Brain microvascular endothelial cell (primary cell): ENCODE data around the gene NRP2.

Experiments
- DNase-seq: peaks from one replicate; pipeline ENCODE4 v3.0.0-alpha.2; 2020
- H3K27ac ChIP-seq: fragments of 250-450 bp; sonication (Bioruptor Pico); 2 replicates; pipeline ENCODE4 v1.5.1; 2020; ENCODE audit warnings: mild to moderate bottlenecking, moderate library complexity
- H3K27me3 ChIP-seq: fragments of 250-450 bp; sonication (Bioruptor Pico); replicated peaks from 2 replicates; pipeline ENCODE4 v1.5.1; 2020; ENCODE audit warnings: mild to moderate bottlenecking
- H3K36me3 ChIP-seq: fragments of 250-450 bp; sonication (Bioruptor Pico); replicated peaks from 2 replicates; pipeline ENCODE4 v1.5.1; 2020; ENCODE audit warnings: mild to moderate bottlenecking
- H3K4me3 ChIP-seq: 2 replicates; pipeline ENCODE4 v1.5.1; 2011; ENCODE audit warnings: low read depth, mild to moderate bottlenecking, control low read depth, low read length, moderate library complexity
- in situ Hi-C: cut with HindIII; loops from 2 replicates; pipeline ENCODE4 v1.10.0; 2017; ENCODE audit warnings: low sequenced_read_pairs, low pct_ligation_motif_present
- TF ChIP-seq, protein P1 (sequence below): IDR thresholded peaks from 2 replicates; pipeline ENCODE4 v1.5.1; 2011; ENCODE audit warnings: low read depth, mild to moderate bottlenecking, moderate library complexity, low read length, control low read depth, inconsistent platforms; ENCODE audit errors: missing control alignments

Gene NRP2

DNA sequence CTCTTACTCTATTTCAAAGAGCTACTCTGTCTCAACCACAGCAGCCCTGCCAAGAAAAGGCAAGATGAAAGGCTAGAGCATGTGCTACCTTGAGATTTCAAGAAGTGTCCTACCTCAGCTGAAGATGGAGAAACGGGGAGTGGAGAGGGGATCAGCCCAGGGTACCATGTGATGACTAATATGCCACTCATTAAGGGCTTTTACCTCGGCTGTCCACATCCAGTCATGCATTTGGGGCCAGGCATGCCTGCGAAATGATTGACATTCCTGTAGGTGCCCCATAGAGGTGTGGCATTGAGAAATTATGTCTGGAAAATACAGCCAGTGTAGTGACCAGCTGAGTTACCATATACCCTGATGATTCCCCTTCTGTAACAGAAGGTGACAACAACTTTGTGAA is 96.1 kb downstream of the NRP2 start:
- in situ Hi-C loops, result no loop called here
- TF ChIP-seq, protein P1, sequence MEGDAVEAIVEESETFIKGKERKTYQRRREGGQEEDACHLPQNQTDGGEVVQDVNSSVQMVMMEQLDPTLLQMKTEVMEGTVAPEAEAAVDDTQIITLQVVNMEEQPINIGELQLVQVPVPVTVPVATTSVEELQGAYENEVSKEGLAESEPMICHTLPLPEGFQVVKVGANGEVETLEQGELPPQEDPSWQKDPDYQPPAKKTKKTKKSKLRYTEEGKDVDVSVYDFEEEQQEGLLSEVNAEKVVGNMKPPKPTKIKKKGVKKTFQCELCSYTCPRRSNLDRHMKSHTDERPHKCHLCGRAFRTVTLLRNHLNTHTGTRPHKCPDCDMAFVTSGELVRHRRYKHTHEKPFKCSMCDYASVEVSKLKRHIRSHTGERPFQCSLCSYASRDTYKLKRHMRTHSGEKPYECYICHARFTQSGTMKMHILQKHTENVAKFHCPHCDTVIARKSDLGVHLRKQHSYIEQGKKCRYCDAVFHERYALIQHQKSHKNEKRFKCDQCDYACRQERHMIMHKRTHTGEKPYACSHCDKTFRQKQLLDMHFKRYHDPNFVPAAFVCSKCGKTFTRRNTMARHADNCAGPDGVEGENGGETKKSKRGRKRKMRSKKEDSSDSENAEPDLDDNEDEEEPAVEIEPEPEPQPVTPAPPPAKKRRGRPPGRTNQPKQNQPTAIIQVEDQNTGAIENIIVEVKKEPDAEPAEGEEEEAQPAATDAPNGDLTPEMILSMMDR, result no peak
- no peaks in the 10 kb centered on the region for H3K27me3 ChIP-seq
- H3K27ac ChIP-seq, result no peak overlapping the region
- H3K36me3 ChIP-seq, result no peaks in the 10 kb centered on the region
- DNase-seq, result no peak
- H3K4me3 ChIP-seq, result no peak overlapping the region

DNA sequence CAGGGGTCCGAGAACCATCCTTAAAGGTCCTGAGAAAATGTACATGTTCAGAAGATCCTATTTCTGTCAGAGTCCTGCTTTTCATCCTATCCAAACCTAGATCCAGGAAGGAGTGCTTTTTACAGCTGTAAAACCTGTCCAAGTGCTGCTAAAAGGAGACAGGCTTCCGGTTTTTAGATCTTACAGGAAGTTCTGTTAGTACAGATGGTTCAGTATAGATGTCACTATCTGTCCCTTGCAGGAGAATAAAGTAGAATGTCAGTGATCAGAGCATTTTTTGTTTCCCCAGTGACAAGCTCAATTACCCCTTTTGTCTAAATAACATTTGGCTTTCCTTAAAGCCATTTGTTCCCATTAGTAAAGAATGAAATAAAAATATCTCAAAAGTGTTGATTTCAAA is 98.3 kb downstream of the NRP2 start:
- Histone ChIP-seq H3K36me3 (no peaks in the 10 kb centered on the region), H3K4me3 (no peak overlapping the region), H3K27me3 (no peaks in the 10 kb centered on the region), H3K27ac (no peak overlapping the region)
- TF ChIP-seq, protein P1, result no peak
- in situ Hi-C loops, result no loop called here
- no peak for DNase-seq

DNA sequence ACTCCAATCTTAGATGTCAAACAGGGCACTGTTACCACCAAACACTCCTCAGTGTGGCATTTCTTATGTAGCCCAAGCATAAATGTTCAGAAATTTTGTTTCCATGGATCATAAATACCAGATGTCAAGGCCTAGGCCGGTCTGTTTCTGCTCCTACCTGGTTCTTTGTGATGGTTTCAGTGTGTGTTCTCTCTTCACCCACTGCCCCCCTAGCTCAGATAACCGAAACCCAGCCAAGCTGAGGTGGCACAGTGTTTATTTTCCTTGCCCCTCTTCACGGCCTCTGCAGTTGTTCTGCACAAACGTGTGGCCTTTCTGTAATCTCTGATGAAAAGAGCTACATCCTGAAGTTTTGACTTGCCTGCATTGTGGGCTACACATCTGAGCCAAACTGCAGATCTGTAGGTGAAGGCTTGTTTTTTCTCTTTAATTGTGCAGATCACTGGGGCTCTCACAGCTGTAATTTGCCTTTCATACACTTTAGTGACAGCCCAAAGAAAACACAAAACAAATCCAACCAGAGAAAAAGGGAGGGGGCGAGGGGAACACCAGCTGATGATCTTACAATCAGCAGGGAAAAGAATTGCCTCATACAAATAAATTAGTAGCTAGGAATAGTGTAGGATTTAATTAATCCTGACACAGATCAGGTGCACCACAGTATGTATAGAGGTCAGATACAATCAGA is 99.1 kb downstream of the NRP2 start:
- TF ChIP-seq, protein P1, result no peak
- in situ Hi-C loops, result no loop called here

DNA sequence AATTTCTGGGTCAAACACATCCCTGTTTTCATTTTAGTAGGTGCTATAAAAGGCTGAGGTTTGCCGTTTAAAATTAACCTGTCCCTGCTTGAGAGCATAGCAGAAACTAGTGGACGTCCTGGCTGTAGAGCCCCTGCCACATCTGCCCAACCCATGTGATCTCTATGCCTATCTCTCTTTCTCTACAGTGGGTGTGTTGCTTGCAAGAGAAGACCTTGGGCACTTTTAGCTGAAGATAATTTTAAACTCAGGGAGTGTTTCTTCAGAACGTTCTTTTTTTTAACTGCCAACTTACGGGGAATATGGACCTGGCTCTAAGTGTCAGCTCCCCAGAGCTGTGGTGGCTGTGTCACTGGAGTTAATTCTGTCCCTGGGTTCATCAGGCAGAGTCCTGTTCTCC is 100.6 kb downstream of the NRP2 start:
- H3K36me3 ChIP-seq, result no peaks in the 10 kb centered on the region
- in situ Hi-C loops, result no loop called here
- no peak overlapping the region for H3K27ac ChIP-seq
- H3K4me3 ChIP-seq, result no peak overlapping the region
- TF ChIP-seq, protein P1, result no peak
- H3K27me3 ChIP-seq, result no peaks in the 10 kb centered on the region
- DNase-seq, result no peak

More for the DNA sequence above, 99.1 kb downstream of the NRP2 start:
- no peaks in the 10 kb centered on the region for H3K27me3 ChIP-seq
- H3K36me3 ChIP-seq, result no peaks in the 10 kb centered on the region
- no peak overlapping the region for H3K27ac ChIP-seq
- no peak for DNase-seq
- H3K4me3 ChIP-seq, result no peak overlapping the region

DNA sequence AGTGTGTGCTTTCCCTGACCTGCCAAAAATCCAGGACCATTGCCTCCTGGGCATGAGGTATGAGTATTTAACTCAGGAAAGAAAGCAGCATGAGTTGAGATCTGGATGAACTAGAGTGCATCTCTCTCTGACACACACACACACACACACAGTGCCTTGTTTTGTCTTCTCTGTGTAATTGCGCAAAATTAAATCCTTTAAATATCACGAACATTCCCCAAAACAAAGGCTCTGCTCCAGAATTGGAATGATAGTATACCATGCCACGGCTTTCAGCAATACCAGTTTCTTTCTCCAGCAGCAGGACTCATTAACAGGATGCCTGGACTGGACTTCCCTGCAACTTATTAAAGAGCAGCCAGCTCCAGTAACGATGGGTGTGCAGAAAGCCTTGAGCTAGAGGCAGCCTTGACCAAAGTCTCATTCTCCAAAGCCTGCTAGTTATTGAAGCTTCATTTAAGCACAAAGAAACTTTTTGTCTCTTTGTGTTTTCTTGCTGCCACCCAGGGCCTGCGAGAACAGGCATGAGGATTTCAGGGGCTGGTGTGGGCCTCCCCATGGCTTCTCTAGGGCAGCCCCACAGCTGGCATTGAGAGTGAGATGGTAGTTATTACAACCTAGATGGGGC is 101.7 kb downstream of the NRP2 start:
- DNase-seq, result no peak
- Histone ChIP-seq H3K27me3 (no peaks in the 10 kb centered on the region), H3K36me3 (no peaks in the 10 kb centered on the region), H3K4me3 (no peak overlapping the region), H3K27ac (no peak overlapping the region)
- TF ChIP-seq, protein P1, result no peak
- in situ Hi-C loops, result no loop called here
